Activated naive CD4-positive, alpha-beta T cell treated with anti-CD3 and anti-CD28 coated beads, Interleukin-2, amount 50 U/mL, for 24 hours (primary cell): Measurements from ENCODE around the gene ANO5.
A peak's percentile ranks its signal among the peaks of the same experiment; 100 is the strongest.

Experiments
- H3K27ac Mint-ChIP-seq: one replicate; pipeline ENCODE4 v1.8.0; 2021; ENCODE audit warnings: mild to moderate bottlenecking, mixed read lengths
- H3K27me3 Mint-ChIP-seq: one replicate; pipeline ENCODE4 v1.8.0; 2021; ENCODE audit warnings: mixed read lengths
- H3K36me3 Mint-ChIP-seq: one replicate; pipeline ENCODE4 v1.8.0; 2021; ENCODE audit warnings: mixed read lengths
- H3K4me1 Mint-ChIP-seq: one replicate; pipeline ENCODE4 v1.8.0; 2021; ENCODE audit warnings: mixed read lengths
- H3K4me3 Mint-ChIP-seq: one replicate; pipeline ENCODE4 v1.8.0; 2021; ENCODE audit warnings: mild to moderate bottlenecking, mixed read lengths
- H3K9me3 Mint-ChIP-seq: one replicate; pipeline ENCODE4 v1.8.0; 2021; ENCODE audit warnings: mixed read lengths

Gene ANO5

DNA sequence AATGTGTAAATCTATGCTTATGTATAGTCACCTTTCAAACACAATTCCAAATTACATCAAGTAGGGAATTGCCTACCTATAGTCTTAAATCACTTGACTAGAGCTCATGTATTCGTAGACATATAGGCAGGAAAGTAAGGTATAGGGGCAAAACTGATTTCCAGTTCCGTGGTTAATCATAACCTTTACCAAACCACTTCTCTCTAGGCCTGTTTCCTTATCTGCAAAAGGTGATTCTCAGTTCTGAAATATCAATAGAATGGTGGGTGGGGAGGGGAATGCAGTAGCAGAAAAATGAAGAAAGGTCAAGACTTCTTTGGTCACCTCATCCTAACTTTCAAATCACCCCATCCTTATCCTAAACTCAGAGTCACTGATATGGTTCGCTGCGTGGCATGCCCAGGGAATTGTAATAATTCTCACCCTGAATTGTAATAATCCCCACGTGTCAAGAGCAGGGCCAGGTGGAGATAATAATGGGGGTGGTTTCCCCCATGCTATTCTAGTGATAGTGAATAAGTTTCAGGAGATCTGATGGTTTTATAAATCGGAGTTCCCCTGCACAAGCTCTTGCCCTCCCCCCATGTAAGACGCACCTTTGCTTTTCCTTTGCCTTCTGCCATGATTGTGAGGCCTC lies 1.9 kb upstream of the ANO5 start:
- Mint-ChIP-seq H3K4me1 (peaks cover 10% of the 10 kb centered on the region), H3K27ac (no peak overlapping the region), H3K36me3 (no peaks in the 10 kb centered on the region), H3K9me3 (peaks cover 6% of the 10 kb centered on the region), H3K27me3 (peaks cover 32% of the 10 kb centered on the region), H3K4me3 (no peak overlapping the region)

DNA sequence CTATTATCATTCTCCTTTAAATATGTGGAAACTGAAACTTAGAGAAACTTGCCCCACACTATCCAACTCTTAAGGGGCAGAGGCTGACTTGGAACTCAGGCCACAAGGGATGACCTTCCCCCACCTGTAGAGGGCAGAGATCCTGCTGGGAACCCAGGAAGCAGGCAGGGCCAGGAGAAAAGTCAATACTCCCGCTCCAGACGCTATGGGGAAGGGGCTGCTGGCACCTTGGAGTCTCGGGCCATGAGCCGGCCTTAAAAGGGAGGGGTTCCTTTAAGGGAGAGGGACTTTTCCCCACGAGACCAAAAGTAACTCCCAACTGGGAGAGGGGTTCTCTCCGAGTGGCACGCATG lies 620 bp upstream of the ANO5 start:
- Mint-ChIP-seq H3K4me3 (peak overlapping the region; percentile 7), H3K4me1 (peaks cover 10% of the 10 kb centered on the region), H3K27me3 (peaks cover 32% of the 10 kb centered on the region), H3K9me3 (peaks cover 6% of the 10 kb centered on the region), H3K36me3 (no peaks in the 10 kb centered on the region), H3K27ac (peak overlapping the region; percentile 35)

DNA sequence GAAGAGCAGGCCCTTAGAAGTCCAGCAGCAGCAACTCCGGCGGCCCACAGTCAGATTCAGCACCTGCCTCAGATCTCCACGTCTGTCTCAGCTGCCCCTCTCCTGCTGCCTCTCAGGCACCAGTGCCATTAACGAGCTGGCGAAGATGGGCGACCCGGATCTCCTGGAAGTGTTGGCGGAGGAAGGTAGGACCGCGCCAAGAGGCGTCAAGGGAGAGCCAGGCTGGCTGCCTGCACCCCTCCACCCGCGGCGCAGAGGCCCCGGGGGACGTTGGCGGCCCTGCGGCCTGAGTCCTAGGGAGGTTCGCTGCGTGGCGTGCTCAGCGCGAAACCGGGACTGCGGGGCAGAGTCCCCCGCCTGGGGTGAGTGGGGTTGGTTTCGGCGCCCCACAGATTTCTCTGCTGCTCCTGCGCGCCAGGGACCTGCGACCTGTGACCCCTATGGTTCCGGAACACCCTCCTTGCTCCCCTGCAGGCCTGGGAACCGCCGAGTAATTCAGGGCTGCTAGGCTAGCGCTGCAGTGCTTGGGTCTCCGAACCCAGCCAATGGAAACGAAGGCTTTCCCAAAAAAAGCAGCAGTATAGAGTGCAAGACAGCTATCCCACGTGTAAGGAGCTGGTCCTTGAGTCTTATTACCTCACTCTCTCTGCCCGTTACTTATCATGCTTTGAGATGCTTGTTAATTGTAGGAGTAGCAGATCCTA lies 615 bp downstream of the ANO5 start:
- Mint-ChIP-seq H3K4me3 (no peak overlapping the region), H3K36me3 (no peaks in the 10 kb centered on the region), H3K27me3 (peaks cover 32% of the 10 kb centered on the region), H3K4me1 (peaks cover 10% of the 10 kb centered on the region), H3K27ac (no peak overlapping the region), H3K9me3 (no peaks in the 10 kb centered on the region)

DNA sequence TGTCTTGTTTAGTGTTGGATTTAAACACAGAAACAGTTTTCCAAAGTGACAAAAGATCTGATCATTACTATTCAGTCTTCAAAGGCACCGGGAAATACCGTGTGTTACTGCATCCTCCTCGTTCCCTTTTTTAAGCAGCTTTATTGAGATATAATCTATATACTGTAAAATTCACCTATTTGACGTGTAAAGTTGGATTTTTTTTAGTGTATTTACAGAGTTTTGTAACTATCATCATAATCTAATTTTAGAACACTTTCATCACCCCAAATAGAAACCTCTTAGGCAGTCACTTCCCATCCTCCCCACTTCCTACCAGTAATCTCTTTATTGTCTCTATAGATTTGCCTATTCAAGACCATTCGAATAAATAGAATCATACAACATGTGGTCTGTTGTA lies 1.4 kb downstream of the ANO5 start:
- H3K9me3 Mint-ChIP-seq: no peaks in the 10 kb centered on the region
- peaks cover 32% of the 10 kb centered on the region for H3K27me3 Mint-ChIP-seq
- no peak overlapping the region for H3K4me3 Mint-ChIP-seq
- H3K36me3 Mint-ChIP-seq: no peaks in the 10 kb centered on the region
- H3K27ac Mint-ChIP-seq: no peak overlapping the region
- H3K4me1 Mint-ChIP-seq: peaks cover 10% of the 10 kb centered on the region

DNA sequence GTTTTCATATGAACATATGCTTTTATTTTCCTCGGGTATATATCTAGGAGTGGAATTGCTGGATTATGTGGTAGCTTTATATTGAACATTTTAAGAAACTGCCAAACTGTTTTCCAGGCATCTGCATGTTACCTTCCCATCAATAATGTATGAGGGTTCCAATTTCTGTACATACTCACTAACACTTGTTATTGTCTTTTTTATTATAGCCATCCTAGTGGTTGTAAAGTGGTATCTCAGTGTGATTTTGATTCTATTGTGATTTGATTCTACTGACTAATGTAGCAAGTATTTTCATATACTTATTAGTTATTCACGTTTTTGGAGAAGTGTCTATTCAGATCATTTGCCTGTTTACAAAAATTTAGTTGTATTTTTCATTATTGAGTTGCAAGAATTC lies 2.0 kb downstream of the ANO5 start:
- Mint-ChIP-seq H3K9me3 (no peaks in the 10 kb centered on the region), H3K27ac (no peak overlapping the region), H3K4me1 (peaks cover 10% of the 10 kb centered on the region), H3K27me3 (peaks cover 31% of the 10 kb centered on the region), H3K4me3 (no peak overlapping the region), H3K36me3 (no peaks in the 10 kb centered on the region)

DNA sequence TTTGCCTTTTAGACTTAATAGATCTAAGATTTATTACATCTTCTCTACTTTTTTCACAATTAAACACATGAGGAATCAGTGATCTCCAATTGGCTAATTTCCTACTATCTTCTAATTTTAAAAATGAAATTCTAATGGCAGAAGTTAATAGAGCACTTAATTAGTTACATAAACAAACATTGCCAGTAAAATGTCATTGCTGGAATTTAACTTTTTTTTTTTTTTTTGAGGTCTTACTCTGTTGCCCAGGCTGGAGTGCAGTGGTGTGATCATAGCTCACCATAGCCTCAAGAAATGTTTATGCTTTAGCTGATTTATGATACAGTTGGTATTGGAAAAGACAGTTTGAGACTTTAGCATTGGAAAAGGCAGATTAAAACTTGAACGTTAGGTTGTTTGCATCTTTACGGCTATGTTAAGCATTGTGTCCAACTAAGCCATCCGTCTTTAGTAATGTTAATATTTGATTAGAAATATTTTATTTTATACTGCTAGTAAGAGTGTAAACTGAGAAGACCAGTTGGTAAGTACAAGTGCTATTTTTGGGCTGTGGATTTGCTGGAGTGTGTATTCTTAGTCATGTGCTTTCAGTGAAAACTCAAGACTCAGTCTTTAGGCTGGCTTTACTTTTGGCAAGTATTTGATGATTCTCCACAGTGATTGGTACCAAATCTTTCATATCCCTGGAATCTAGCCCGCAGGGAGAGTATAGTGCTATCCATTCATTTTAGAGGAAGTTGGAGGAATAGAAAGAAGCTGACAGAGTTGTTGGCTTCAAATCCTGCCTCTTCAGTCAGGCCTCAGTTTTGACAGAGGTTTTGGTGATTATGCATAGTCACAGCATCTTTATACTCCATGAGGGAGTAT lies 4.5 kb downstream of the ANO5 start:
- Mint-ChIP-seq H3K4me1 (peaks cover 6% of the 10 kb centered on the region), H3K27me3 (peaks cover 19% of the 10 kb centered on the region), H3K9me3 (no peaks in the 10 kb centered on the region), H3K27ac (no peak overlapping the region), H3K36me3 (no peaks in the 10 kb centered on the region), H3K4me3 (no peak overlapping the region)

DNA sequence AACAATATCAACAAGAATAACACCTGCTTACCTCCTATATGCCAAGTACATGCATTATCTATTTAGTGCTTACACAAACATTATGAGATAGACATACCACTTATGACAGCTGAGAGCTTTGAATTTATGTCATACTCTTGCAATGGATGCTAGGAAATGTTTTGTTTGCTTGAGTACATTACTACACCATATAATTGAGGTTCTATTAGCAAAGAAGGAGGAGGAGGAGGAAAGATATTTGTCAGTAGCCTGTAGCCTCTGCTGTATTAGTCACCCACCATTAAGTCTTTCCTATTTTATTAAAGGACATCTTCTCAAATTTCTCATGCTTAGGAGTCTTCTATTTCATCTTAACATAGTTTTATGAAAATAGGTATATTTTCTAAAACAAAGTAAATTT lies 6.4 kb downstream of the ANO5 start:
- Mint-ChIP-seq H3K4me1 (no peaks in the 10 kb centered on the region), H3K27ac (no peak overlapping the region), H3K9me3 (no peaks in the 10 kb centered on the region), H3K36me3 (no peaks in the 10 kb centered on the region), H3K4me3 (no peak overlapping the region), H3K27me3 (peaks cover 6% of the 10 kb centered on the region)

DNA sequence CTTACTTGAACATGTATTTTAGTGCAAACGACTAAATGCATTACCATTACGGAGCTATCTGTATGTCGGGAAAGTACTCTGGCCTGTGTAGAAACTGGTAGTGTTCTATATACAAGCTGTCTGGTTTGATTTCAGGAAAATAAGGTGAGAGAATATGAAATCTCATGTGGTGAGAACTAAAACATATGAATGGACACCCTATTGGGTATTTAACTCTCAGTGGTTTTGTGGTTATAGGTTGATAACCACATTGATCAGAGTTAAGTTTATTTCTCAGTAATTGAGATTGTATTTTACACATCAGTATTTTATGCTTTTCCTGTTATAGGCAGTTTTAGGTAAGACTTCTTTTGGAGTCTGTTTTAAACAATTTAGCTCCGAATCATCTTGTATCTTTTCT lies 10.4 kb downstream of the ANO5 start:
- Mint-ChIP-seq H3K9me3 (no peaks in the 10 kb centered on the region), H3K4me3 (no peak overlapping the region)

DNA sequence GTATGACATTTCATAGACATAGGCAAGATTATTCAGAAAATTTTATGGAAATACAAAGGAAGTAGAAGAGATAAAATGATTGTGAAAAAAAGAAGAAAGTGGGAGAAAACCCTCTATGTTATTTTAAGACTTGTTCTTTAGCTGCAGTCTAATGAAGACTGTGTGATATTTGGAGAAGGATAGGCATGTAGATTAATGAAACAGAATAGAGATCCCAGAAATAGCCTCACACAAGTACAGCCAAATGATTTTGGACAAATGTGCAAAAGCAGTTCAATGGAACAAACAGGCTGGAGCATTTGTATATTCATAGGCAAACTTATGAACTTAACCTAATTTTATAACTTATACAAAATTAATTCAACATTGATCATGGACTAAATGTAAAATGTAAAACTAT lies 14.3 kb downstream of the ANO5 start:
- Mint-ChIP-seq H3K4me3 (no peak overlapping the region), H3K27ac (no peak overlapping the region), H3K4me1 (no peaks in the 10 kb centered on the region), H3K36me3 (no peaks in the 10 kb centered on the region), H3K9me3 (no peaks in the 10 kb centered on the region), H3K27me3 (peaks cover 2% of the 10 kb centered on the region)

More for the DNA sequence above, 10.4 kb downstream of the ANO5 start:
- no peaks in the 10 kb centered on the region for H3K36me3 Mint-ChIP-seq
- H3K27ac Mint-ChIP-seq: no peak overlapping the region
- H3K27me3 Mint-ChIP-seq: peaks cover 2% of the 10 kb centered on the region
- H3K4me1 Mint-ChIP-seq: no peaks in the 10 kb centered on the region

DNA sequence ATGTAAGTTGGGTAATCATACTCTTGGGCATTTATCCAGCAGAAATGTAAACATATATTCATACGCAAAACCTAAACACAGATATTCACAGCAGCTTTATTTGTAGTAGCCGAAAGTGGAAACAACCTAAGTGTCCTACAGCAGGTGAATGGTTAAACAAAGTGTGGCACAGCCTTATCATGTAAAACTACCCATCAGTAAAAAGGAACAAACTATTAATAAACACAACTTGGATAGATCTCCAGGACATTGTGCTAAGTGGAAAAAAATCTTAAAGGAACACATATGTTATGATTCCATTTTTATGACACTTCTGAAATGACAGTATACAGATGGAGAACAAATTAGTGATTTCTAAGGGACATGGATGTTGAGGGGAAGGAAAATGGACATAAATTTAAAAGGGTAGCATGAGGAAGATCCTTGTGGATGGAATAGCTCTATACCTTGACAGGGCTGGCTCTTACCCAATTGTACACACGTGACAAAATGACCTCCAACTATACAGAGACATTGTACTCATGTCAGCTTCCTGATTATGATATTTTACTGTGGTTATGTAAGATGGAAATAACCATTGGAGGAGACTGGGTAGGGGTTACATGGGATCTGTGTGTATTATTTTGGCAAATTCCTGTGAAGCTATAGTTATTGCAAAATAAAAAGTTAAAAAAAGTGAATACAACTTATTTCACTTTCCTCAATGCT lies 15.4 kb downstream of the ANO5 start:
- H3K4me1 Mint-ChIP-seq: no peaks in the 10 kb centered on the region
- H3K36me3 Mint-ChIP-seq: no peaks in the 10 kb centered on the region
- no peak overlapping the region for H3K4me3 Mint-ChIP-seq
- no peak overlapping the region for H3K27ac Mint-ChIP-seq
- H3K27me3 Mint-ChIP-seq: peaks cover 2% of the 10 kb centered on the region
- H3K9me3 Mint-ChIP-seq: no peaks in the 10 kb centered on the region

DNA sequence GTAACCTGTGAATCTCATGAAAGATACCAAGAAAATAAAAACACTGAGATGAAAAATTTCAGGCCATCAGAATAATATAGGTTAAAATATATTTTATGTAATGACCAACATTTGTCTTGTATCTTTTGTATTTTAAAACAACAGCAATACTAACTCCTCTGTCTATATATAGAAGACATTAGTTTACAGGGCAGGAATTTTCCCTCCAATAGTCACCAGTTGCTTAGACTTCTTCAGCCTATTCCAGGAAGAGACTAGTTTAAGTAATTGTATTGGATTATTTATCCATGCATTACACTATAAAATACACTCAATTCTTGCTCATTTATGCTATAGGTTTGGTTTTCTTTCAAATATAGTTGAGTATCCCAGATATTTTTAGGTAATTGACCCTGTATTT lies 24.1 kb downstream of the ANO5 start:
- Mint-ChIP-seq H3K4me3 (no peak overlapping the region), H3K27ac (no peak overlapping the region), H3K27me3 (peaks cover 1% of the 10 kb centered on the region), H3K36me3 (no peaks in the 10 kb centered on the region), H3K4me1 (no peaks in the 10 kb centered on the region), H3K9me3 (no peaks in the 10 kb centered on the region)

DNA sequence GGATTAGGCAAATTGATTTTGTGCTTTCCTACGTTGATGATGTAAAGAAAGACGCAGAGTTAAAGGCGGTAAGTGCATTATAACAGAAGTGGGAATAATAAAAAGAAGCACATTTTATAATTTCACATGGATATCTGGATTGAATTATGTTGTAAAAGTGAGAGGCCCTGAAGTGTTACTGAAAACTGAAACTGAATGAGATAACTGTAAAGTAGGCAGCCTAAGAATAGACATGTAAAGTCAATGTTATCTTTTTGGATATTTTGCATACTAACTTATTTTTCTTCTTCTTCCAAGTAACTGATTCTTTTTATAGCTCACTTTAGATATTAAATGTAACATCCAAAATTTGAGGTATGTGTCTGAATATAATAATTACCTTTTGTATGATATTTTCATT lies 28.3 kb downstream of the ANO5 start:
- Mint-ChIP-seq H3K9me3 (no peaks in the 10 kb centered on the region), H3K4me1 (no peaks in the 10 kb centered on the region), H3K27ac (no peak overlapping the region), H3K36me3 (no peaks in the 10 kb centered on the region), H3K4me3 (no peak overlapping the region), H3K27me3 (peaks cover 1% of the 10 kb centered on the region)

DNA sequence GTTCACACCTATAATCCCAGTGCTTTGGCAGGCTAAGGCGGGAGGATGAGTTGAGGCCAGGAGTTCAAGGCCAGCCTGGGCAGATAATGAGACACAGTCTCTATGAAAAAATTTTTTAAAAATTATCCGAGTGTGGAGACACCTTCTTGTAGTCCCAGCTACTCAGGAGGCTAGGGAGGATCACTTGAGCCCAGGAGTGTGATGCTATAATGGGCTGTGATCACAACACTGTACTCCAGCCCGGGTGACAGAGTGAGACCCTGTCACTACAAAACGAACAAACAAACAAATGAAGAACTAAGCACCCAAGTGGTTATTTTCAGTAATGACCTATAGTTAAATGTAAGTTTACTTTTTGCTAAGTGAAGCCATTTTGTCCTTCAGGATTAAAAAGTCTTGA lies 32.3 kb downstream of the ANO5 start:
- no peaks in the 10 kb centered on the region for H3K27me3 Mint-ChIP-seq
- H3K4me1 Mint-ChIP-seq: no peaks in the 10 kb centered on the region
- no peaks in the 10 kb centered on the region for H3K9me3 Mint-ChIP-seq
- H3K27ac Mint-ChIP-seq: no peak overlapping the region
- no peak overlapping the region for H3K4me3 Mint-ChIP-seq
- no peaks in the 10 kb centered on the region for H3K36me3 Mint-ChIP-seq

DNA sequence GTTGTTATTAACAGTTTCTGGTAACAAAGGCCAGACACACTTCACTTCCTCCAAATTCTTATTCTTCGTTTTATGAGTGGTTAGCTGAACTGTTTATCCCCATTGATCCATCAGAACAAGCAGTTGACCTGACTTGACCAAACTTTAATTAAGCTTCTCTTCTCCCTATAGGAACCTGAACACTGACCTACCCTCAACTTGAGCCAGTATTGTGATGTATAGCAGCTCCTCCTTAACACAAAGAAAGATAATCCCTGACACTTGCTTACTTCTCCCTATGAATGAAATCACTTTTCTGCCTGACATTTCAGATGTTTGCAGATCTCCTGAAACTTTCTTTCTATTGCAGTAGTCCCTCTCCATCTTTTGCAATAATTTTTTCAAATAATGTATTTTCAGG lies 41.9 kb downstream of the ANO5 start:
- no peak overlapping the region for H3K4me3 Mint-ChIP-seq
- no peaks in the 10 kb centered on the region for H3K36me3 Mint-ChIP-seq
- H3K4me1 Mint-ChIP-seq: no peaks in the 10 kb centered on the region
- no peaks in the 10 kb centered on the region for H3K9me3 Mint-ChIP-seq
- H3K27me3 Mint-ChIP-seq: peaks cover 1% of the 10 kb centered on the region
- H3K27ac Mint-ChIP-seq: no peak overlapping the region

DNA sequence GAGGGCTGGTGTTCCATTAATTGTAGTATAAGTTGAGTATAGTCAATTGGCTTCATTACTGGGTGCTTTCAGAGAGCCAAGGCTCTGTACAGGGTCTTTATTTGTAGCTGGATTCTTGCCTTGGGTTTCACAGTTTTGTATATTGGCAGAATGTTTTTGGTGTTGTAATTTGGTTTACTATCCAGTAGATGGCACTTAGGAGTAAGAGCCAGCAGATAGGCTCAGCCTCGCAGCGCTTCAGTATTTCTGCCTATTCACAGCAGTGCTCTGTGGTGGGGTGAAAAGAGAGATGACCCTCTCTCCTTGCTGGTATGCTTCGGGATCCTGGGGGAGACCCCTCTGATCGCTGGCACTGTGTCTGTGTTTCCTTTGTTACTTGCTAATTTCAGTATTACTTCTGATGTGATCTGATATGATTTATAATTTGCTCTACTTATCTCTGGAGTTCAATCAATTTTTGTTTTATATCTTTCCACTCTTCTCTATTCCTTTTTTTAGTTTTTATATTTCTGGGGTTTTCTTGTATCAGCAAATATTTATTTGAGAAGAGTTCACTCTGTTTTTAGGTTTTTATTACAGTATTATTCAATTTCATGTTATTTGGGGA lies 52.2 kb downstream of the ANO5 start:
- no peak overlapping the region for H3K4me3 Mint-ChIP-seq
- no peak overlapping the region for H3K27ac Mint-ChIP-seq
- H3K9me3 Mint-ChIP-seq: no peaks in the 10 kb centered on the region
- no peaks in the 10 kb centered on the region for H3K36me3 Mint-ChIP-seq
- no peaks in the 10 kb centered on the region for H3K4me1 Mint-ChIP-seq
- peaks cover 6% of the 10 kb centered on the region for H3K27me3 Mint-ChIP-seq
